ENCODE data around the gene FBXW11. TPM values are rescaled to one million over a fixed set of nuclear protein-coding genes. Genes with fewer than 3 reads are reported as not detected.

The FBXW11 gene
- total RNA-seq, 1 experiment from 2014 or later: 46.3 TPM

- Histone ChIP-seq H3K4me3 (ENCODE audit: low read depth, low read length) (no peak overlapping the region), H3K9me3 (no peaks in the 10 kb centered on the region), H3K27me3 (replicated peaks; ENCODE audit: control insufficient read depth, insufficient read depth, low read length) (no peaks in the 10 kb centered on the region), H3K36me3 (ENCODE audit: control insufficient read depth, insufficient read depth, low read length) (no peaks in the 10 kb centered on the region), H3K4me1 (no peaks in the 10 kb centered on the region)
- Mint-ChIP-seq H3K36me3 (ENCODE audit: insufficient read depth, unreplicated experiment) (peaks cover 12% of the 10 kb centered on the region), H3K27ac (ENCODE audit: unreplicated experiment) (no peak overlapping the region), H3K27me3 (ENCODE audit: insufficient read depth, unreplicated experiment) (no peaks in the 10 kb centered on the region), H3K4me1 (ENCODE audit: low read depth, unreplicated experiment) (peaks cover 10% of the 10 kb centered on the region), H3K9me3 (ENCODE audit: unreplicated experiment) (no peaks in the 10 kb centered on the region), H3K4me3 (ENCODE audit: unreplicated experiment) (no peak overlapping the region)
- BruUV-seq (replicated peaks): no TSS peak
- DNase-seq: no peak
- CTCF ChIA-PET: no interaction called here
- intact Hi-C loops (cut with micrococcal nuclease; ENCODE audit: unreplicated experiment): no loop called here
- POLR2A ChIA-PET: no interaction called here
- no peak for TF ChIP-seq CTCF (IDR thresholded peaks at IDR 0.05; ENCODE audit: insufficient read depth in 1 of 2, low read depth in 1 of 2, low read length in 1 of 2, severe bottlenecking in 1 of 2, unreplicated experiment in 1 of 2)
Measured at GRCh38 chr5:171848006-171848405, 158.4 kb downstream of the FBXW11 start.

- no peak overlapping the region for H3K4me3 Mint-ChIP-seq (ENCODE audit: unreplicated experiment)
- no peak overlapping the region for H3K27ac Mint-ChIP-seq (ENCODE audit: unreplicated experiment)
- H3K27me3 Mint-ChIP-seq (ENCODE audit: insufficient read depth, unreplicated experiment): no peaks in the 10 kb centered on the region
- no peak for DNase-seq
- no peak for TF ChIP-seq CTCF (IDR thresholded peaks at IDR 0.05; ENCODE audit: insufficient read depth in 1 of 2, low read depth in 1 of 2, low read length in 1 of 2, severe bottlenecking in 1 of 2, unreplicated experiment in 1 of 2)
- no peaks in the 10 kb centered on the region for H3K9me3 Mint-ChIP-seq (ENCODE audit: unreplicated experiment)
- H3K4me3 ChIP-seq (ENCODE audit: low read depth, low read length): no peak overlapping the region
- no peaks in the 10 kb centered on the region for H3K9me3 ChIP-seq
- no peaks in the 10 kb centered on the region for H3K4me1 ChIP-seq
- H3K36me3 ChIP-seq (ENCODE audit: control insufficient read depth, insufficient read depth, low read length): no peaks in the 10 kb centered on the region; the same call in 1 of the 2 replicates
- H3K36me3 Mint-ChIP-seq (ENCODE audit: insufficient read depth, unreplicated experiment): peaks cover 19% of the 10 kb centered on the region
- intact Hi-C loops (cut with micrococcal nuclease; ENCODE audit: unreplicated experiment): no loop called here
- BruUV-seq (replicated peaks): no TSS peak
- ChIA-PET POLR2A (no interaction called here), CTCF (no interaction called here)
- no peaks in the 10 kb centered on the region for H3K27me3 ChIP-seq (replicated peaks; ENCODE audit: control insufficient read depth, insufficient read depth, low read length)
- peaks cover 10% of the 10 kb centered on the region for H3K4me1 Mint-ChIP-seq (ENCODE audit: low read depth, unreplicated experiment)
Measured at GRCh38 chr5:171847026-171847425, 159.4 kb downstream of the FBXW11 start.

- no peaks in the 10 kb centered on the region for H3K9me3 ChIP-seq
- no peaks in the 10 kb centered on the region; the same call in 1 of the 2 replicates for H3K36me3 ChIP-seq (ENCODE audit: control insufficient read depth, insufficient read depth, low read length)
- ChIA-PET POLR2A (interaction anchor here (0.5 kb wide), 1 partner anchor 283 kb away, joined by 3 read pairs; no protein-coding TSS in a partner anchor), CTCF (no interaction called here)
- no peak overlapping the region for H3K4me3 ChIP-seq (ENCODE audit: low read depth, low read length)
- no peak overlapping the region for H3K27ac Mint-ChIP-seq (ENCODE audit: unreplicated experiment)
- no peaks in the 10 kb centered on the region for H3K4me1 ChIP-seq
- intact Hi-C loops (cut with micrococcal nuclease; ENCODE audit: unreplicated experiment): no loop called here
- H3K4me1 Mint-ChIP-seq (ENCODE audit: low read depth, unreplicated experiment): peaks cover 10% of the 10 kb centered on the region
- BruUV-seq (replicated peaks): no TSS peak
- no peaks in the 10 kb centered on the region for H3K27me3 ChIP-seq (replicated peaks; ENCODE audit: control insufficient read depth, insufficient read depth, low read length)
- H3K36me3 Mint-ChIP-seq (ENCODE audit: insufficient read depth, unreplicated experiment): peaks cover 19% of the 10 kb centered on the region
- no peak for DNase-seq
- H3K4me3 Mint-ChIP-seq (ENCODE audit: unreplicated experiment): no peak overlapping the region
- no peaks in the 10 kb centered on the region for H3K27me3 Mint-ChIP-seq (ENCODE audit: insufficient read depth, unreplicated experiment)
- no peaks in the 10 kb centered on the region for H3K9me3 Mint-ChIP-seq (ENCODE audit: unreplicated experiment)
- no peak for TF ChIP-seq CTCF (IDR thresholded peaks at IDR 0.05; ENCODE audit: insufficient read depth in 1 of 2, low read depth in 1 of 2, low read length in 1 of 2, severe bottlenecking in 1 of 2, unreplicated experiment in 1 of 2)
Measured at GRCh38 chr5:171846323-171846722, 160.1 kb downstream of the FBXW11 start.
